ENCODE measurements around the gene CRYL1. TPM values are rescaled to one million over a fixed set of nuclear protein-coding genes. Genes with fewer than 3 reads are reported as not detected.

The CRYL1 gene
- total and polyA plus RNA-seq, 9 of the 15 experiments (the other 6 are each of a cell fraction or from before 2014, with no cell fraction given): 1.0 to 6.9 (median 2.4) TPM

DNA sequence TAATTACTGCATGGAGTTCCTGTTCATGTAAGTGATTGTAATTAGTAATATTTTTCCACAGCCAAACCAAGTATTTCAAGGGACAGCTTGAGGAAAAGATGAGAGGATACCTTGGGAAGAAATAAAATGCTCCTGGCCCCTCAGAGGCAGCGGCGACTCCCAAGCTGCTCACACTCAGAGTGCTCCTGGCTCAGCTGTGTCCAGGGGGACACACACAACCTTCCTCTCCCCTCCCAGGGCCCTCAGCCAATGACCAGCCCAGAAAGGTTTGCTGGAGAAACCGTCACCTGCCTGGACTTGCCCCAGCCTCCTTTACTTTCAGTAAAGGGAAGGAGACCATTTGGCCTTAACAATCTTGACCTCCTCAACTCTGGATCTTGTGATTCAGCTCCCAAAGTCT is 51.1 kb downstream of the CRYL1 start (continued):
- TF ChIP-seq KDM4B (IDR thresholded peaks at IDR 0.05; ENCODE audit: borderline replicate concordance in 2 of 2, low read depth in 1 of 2): no peak
- TF ChIP-seq JUNB (CRISPR knock-in tag; conservative IDR thresholded peaks at IDR 0.05): no peak
- no peak for TF ChIP-seq ZBTB7A (IDR thresholded peaks at IDR 0.05; ENCODE audit: borderline replicate concordance, control insufficient read depth, low read depth, low read length)

- CTCF ChIA-PET (ENCODE audit: low intra/inter-chr PET ratio): no interaction called here
Observed at GRCh38 chr13:20473888-20474287, 51.8 kb downstream of the CRYL1 start.

More at GRCh38 chr13:20473888-20474287, 51.8 kb downstream of the CRYL1 start:
- H4K20me1 ChIP-seq (replicated peaks; ENCODE audit: control insufficient read depth, insufficient read depth, low read length): no peaks in the 10 kb centered on the region
- H3K4me1 ChIP-seq (replicated peaks in 1 of 2; ENCODE audit: control insufficient read depth in 2 of 2, insufficient read depth in 2 of 2, low read length in 2 of 2): no peaks in the 10 kb centered on the region; a peak in 1 of 5 replicates
- intact Hi-C loops (cut with micrococcal nuclease) (no loop called here), in situ Hi-C loops (cut with MboI) (no loop called here)
- H3K79me2 ChIP-seq (ENCODE audit: control insufficient read depth, insufficient read depth, low read length): no peaks in the 10 kb centered on the region
- H2AFZ ChIP-seq (ENCODE audit: low read depth, low read length): no peak overlapping the region
- POLR2A ChIA-PET: interaction anchor here (0.6 kb wide), 1 partner anchor 19 kb away, joined by 3 read pairs; no protein-coding TSS in a partner anchor
- no peak overlapping the region for H3K9ac ChIP-seq (ENCODE audit: insufficient read depth in 1 of 2, low read depth in 2 of 2, low read length in 2 of 2)
- no peak overlapping the region for H3K4me2 ChIP-seq (ENCODE audit: insufficient read depth, low read length)
- H3K9me1 ChIP-seq (ENCODE audit: control insufficient read depth, insufficient read depth, low read length): no peaks in the 10 kb centered on the region
- WGBS (ENCODE audit: insufficient coverage, low coverage, missing lambda C conversion rate): 4% methylated on average over 6 of the region's 6 CpGs
- H3K9me3 ChIP-seq (replicated peaks; ENCODE audit: control insufficient read depth, insufficient read depth, low read depth, low read length): no peaks in the 10 kb centered on the region
- DNase-seq (ENCODE audit: extremely low read depth in 1 of 4, low spot score in 3 of 4): no peak
- TF ChIP-seq ZNF644 (tag; IDR thresholded peaks at IDR 0.05; ENCODE audit: low read depth) (no peak), SMARCE1 (IDR thresholded peaks at IDR 0.05) (no peak), MEIS2 (IDR thresholded peaks at IDR 0.05; ENCODE audit: partially characterized antibody) (no peak)
- no peak for ATAC-seq
- H3K27me3 ChIP-seq (ENCODE audit: control insufficient read depth in 2 of 2, insufficient read depth in 2 of 2, low read length in 2 of 2): peaks cover 3 to 19% of the 10 kb centered on the region in 2 experiments; a peak in 3 of 5 replicates
- no TSS peak for BruUV-seq (replicated peaks)
- FAIRE-seq: no peak
- H3K4me3 ChIP-seq: no peak overlapping the region
- H3K27ac ChIP-seq (ENCODE audit: extremely low read depth, low read depth, low read length): no peak overlapping the region
- no peaks in the 10 kb centered on the region for H3K36me3 ChIP-seq (ENCODE audit: control insufficient read depth, insufficient read depth, low read length)

All from K562 (cell line).